ENCODE data around the gene ZNF93.
"Not testable (repeated sequence)": the region's sequence is repeated elsewhere in the genome, so short reads cannot be mapped to it uniquely, and the experiment has no call there.

The ZNF93 gene

GRCh38 chr19:19938449-19938848, 37.7 kb downstream of the ZNF93 start:
- DNase-seq: no peak

- no peak for DNase-seq
These were observed 43.3 kb downstream of the ZNF93 start for GRCh38 chr19:19943848-19944582.

- DNase-seq: no peak
These were observed 43.8 kb downstream of the ZNF93 start for GRCh38 chr19:19944583-19944880.

GRCh38 chr19:19946226-19946625, 45.5 kb downstream of the ZNF93 start:
- no peak for DNase-seq

- DNase-seq: no peak
These were observed 48.1 kb downstream of the ZNF93 start for GRCh38 chr19:19948800-19949199.

- no peak for DNase-seq
These were observed 54.5 kb downstream of the ZNF93 start for GRCh38 chr19:19955208-19955607.

GRCh38 chr19:19956434-19957075, 55.8 kb downstream of the ZNF93 start:
- no peak for DNase-seq

- not testable (repeated sequence) for DNase-seq
These were observed 57.0 kb downstream of the ZNF93 start for GRCh38 chr19:19957766-19958165.

GRCh38 chr19:19959151-19959799, 58.5 kb downstream of the ZNF93 start:
- DNase-seq: peak; percentile 69

GRCh38 chr19:19964416-19964815, 63.7 kb downstream of the ZNF93 start:
- no peak for DNase-seq

GRCh38 chr19:19966126-19966525, 65.4 kb downstream of the ZNF93 start:
- DNase-seq: not testable (repeated sequence)

- no peak for DNase-seq
These were observed 66.1 kb downstream of the ZNF93 start for GRCh38 chr19:19966862-19967261.
